ENCODE measurements around the gene FAM227B.

DNA sequence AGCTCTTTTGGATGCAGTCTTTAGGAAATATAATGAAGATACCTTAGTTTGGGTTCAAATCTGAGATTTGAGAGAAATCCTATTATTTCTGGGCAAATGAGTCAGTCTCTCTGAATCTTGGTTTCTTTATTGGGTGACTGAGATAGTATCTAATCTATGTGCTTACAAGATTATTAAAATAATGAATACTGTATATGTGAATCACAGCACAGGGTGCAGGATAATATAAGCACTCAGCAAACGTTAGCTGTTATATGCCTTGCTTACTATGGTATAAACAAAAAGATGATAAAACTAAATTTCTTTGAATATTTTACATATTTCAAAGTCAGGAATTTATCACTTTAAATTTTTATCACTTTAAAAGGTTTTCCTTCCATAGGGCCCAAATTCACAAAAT lies 168.0 kb downstream of the FAM227B start:
- TF ChIP-seq EGR1 (IDR thresholded peaks at IDR 0.05) (no peak), RAD21 (IDR thresholded peaks at IDR 0.05; ENCODE audit: low read depth) (no peak), YY1 (IDR thresholded peaks at IDR 0.05; ENCODE audit: low read depth) (no peak), CEBPB (IDR thresholded peaks at IDR 0.05) (no peak), TAF1 (IDR thresholded peaks at IDR 0.05; ENCODE audit: low read depth) (no peak), EP300 (IDR thresholded peaks at IDR 0.05; ENCODE audit: borderline replicate concordance) (no peak), FOXM1 (IDR thresholded peaks at IDR 0.05; ENCODE audit: borderline replicate concordance, low read depth) (no peak), NFIC (IDR thresholded peaks at IDR 0.05) (no peak), CREB1 (IDR thresholded peaks at IDR 0.05; ENCODE audit: low read depth) (no peak), TEAD4 (IDR thresholded peaks at IDR 0.05) (no peak), ZBTB7A (IDR thresholded peaks at IDR 0.05; ENCODE audit: low read depth) (no peak)
- TF ChIP-seq, protein P1, sequence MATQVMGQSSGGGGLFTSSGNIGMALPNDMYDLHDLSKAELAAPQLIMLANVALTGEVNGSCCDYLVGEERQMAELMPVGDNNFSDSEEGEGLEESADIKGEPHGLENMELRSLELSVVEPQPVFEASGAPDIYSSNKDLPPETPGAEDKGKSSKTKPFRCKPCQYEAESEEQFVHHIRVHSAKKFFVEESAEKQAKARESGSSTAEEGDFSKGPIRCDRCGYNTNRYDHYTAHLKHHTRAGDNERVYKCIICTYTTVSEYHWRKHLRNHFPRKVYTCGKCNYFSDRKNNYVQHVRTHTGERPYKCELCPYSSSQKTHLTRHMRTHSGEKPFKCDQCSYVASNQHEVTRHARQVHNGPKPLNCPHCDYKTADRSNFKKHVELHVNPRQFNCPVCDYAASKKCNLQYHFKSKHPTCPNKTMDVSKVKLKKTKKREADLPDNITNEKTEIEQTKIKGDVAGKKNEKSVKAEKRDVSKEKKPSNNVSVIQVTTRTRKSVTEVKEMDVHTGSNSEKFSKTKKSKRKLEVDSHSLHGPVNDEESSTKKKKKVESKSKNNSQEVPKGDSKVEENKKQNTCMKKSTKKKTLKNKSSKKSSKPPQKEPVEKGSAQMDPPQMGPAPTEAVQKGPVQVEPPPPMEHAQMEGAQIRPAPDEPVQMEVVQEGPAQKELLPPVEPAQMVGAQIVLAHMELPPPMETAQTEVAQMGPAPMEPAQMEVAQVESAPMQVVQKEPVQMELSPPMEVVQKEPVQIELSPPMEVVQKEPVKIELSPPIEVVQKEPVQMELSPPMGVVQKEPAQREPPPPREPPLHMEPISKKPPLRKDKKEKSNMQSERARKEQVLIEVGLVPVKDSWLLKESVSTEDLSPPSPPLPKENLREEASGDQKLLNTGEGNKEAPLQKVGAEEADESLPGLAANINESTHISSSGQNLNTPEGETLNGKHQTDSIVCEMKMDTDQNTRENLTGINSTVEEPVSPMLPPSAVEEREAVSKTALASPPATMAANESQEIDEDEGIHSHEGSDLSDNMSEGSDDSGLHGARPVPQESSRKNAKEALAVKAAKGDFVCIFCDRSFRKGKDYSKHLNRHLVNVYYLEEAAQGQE (IDR thresholded peaks at IDR 0.05; ENCODE audit: low read depth), result no peak
- TF ChIP-seq, protein P2, sequence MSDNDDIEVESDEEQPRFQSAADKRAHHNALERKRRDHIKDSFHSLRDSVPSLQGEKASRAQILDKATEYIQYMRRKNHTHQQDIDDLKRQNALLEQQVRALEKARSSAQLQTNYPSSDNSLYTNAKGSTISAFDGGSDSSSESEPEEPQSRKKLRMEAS (IDR thresholded peaks at IDR 0.05), result no peak
